PC-9 (cell line): ENCODE data around the gene PSRC1. TPM values are rescaled to one million over a fixed set of nuclear protein-coding genes. Genes with fewer than 3 reads are reported as not detected.

Experiments used
- BruUV-seq: library from RNA; stranded (reverse); fragments of 400-500 nt; replicated peaks from 2 replicates; lab custom pipeline; 2021; lab: Mats Ljungman, UMichigan
- CTCF ChIA-PET: fragments of 300-600 bp; sonication (Branson Sonifier 250); formaldehyde crosslinking; loops from one replicate; lab custom pipeline; 2022; ENCODE audit warnings: antibody characterized with exemption; lab: Charles Lee
- POLR2A ChIA-PET: fragments of 300-600 bp; sonication (Branson Sonifier 250); formaldehyde crosslinking; loops from one replicate; lab custom pipeline; 2022; ENCODE audit warnings: antibody characterized with exemption; ENCODE audit not compliant: unreplicated experiment; lab: Charles Lee
- DNase-seq, 2 experiments: peaks; one replicate each; pipeline versions ENCODE4 v3.0.0 to v3.0.0-alpha.2; 2015 to 2022; ENCODE audit warnings: mixed read lengths in 1 of 2
- H2AFZ ChIP-seq: fragments of 200-600 bp; sonication (generic); 2 replicates; pipeline ENCODE4 v1.8.1; 2017; ENCODE audit warnings: antibody characterized with exemption
- H3F3A ChIP-seq: fragments of 200-600 bp; sonication (generic); 2 replicates; pipeline ENCODE4 v1.8.1; 2017; ENCODE audit warnings: antibody characterized with exemption, mild to moderate bottlenecking, low read depth; ENCODE audit not compliant: insufficient read depth
- H3K27ac ChIP-seq: fragments of 200-600 bp; sonication (generic); 2 replicates; pipeline ENCODE4 v1.6.1; 2016; ENCODE audit warnings: mixed run types
- H3K27me3 ChIP-seq: fragments of 200-600 bp; sonication (generic); 2 replicates; pipeline ENCODE4 v1.6.1; 2016; ENCODE audit warnings: low read depth, mixed run types; ENCODE audit not compliant: insufficient read depth
- H3K36me3 ChIP-seq: fragments of 200-600 bp; sonication (generic); 2 replicates; pipeline ENCODE4 v1.6.1; 2016; ENCODE audit warnings: low read depth, mixed run types
- H3K4me1 ChIP-seq: fragments of 200-600 bp; sonication (generic); replicated peaks from 2 replicates; pipeline ENCODE4 v1.6.1; 2016; ENCODE audit warnings: mixed run types; ENCODE audit not compliant: insufficient read depth
- H3K4me2 ChIP-seq: fragments of 200-600 bp; sonication (generic); 2 replicates; pipeline ENCODE4 v1.6.1; 2017; ENCODE audit warnings: mixed run types
- H3K4me3 ChIP-seq: fragments of 200-600 bp; sonication (generic); 2 replicates; pipeline ENCODE4 v1.6.1; 2016; ENCODE audit warnings: mixed run types
- H3K79me2 ChIP-seq: fragments of 200-600 bp; sonication (generic); 2 replicates; pipeline ENCODE4 v1.6.1; 2017; ENCODE audit warnings: low read depth, mixed run types
- H3K9me2 ChIP-seq: fragments of 200-600 bp; sonication (generic); 2 replicates; pipeline ENCODE4 v1.8.1; 2017; ENCODE audit warnings: mild to moderate bottlenecking; ENCODE audit not compliant: insufficient read depth
- H3K9me3 ChIP-seq: fragments of 200-600 bp; sonication (generic); 2 replicates; pipeline ENCODE4 v1.8.1; 2016; ENCODE audit warnings: low read depth; ENCODE audit not compliant: insufficient read depth
- H4K20me1 ChIP-seq: fragments of 200-600 bp; sonication (generic); 2 replicates; pipeline ENCODE4 v1.8.1; 2017; ENCODE audit not compliant: insufficient read depth
- EZH2 ChIP-seq: fragments of 200-600 bp; sonication (generic); IDR thresholded peaks from 2 replicates; pipeline ENCODE4 v1.8.0; 2017; ENCODE audit warnings: antibody characterized with exemption, low read depth
- intact Hi-C: fragments of 100-400 bp; cut with micrococcal nuclease; formaldehyde crosslinking; loops from one replicate; pipeline ENCODE4 v1.10.0; 2022; ENCODE audit not compliant: unreplicated experiment
- total RNA-seq: library from RNA; stranded (reverse); gene quantifications from 2 replicates; pipeline ENCODE4 v1.2.3, GENCODE V29; 2021
- TF ChIP-seq, protein P1 (sequence below): fragments of 200-600 bp; sonication (generic); conservative IDR thresholded peaks from 2 replicates; pipeline ENCODE4 v1.6.1; 2017; ENCODE audit warnings: mixed run types, antibody characterized with exemption, mild to moderate bottlenecking, moderate library complexity

PSRC1 gene
- total RNA-seq, 1 experiment from 2014 or later = 26.4 TPM

DNA sequence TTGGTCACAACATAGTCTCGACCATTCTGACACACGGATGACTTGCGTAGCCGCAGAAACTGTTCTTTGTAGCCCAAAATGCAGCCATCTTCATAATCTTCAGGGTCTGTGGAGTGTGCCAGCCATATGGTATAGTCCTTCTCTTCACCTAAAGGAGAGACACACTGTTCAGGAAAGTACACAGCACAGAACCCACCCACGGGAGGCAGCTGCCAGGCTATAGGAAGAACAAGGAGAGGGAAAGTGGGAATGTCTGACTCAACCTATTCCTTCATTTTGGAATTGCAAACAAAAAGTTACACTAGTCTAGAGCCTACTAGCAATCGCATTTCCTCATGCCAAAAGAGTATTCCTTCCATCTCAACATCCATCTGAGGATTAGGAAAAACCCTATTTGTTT, 40.0 kb upstream of the PSRC1 start:
- no peak for DNase-seq
- Histone ChIP-seq H3K4me2 (no peak overlapping the region), H3K27ac (no peak overlapping the region), H3K27me3 (no peaks in the 10 kb centered on the region), H4K20me1 (no peaks in the 10 kb centered on the region), H3K36me3 (peaks cover 4% of the 10 kb centered on the region; the same call in 1 of the 2 replicates), H3K9me2 (0 out of 2 replicates have a peak, but pooled peaks cover 4% of the 10 kb centered on the region), H3K79me2 (no peaks in the 10 kb centered on the region), H2AFZ (no peak overlapping the region), H3K4me1 (no peaks in the 10 kb centered on the region), H3F3A (no peaks in the 10 kb centered on the region), H3K4me3 (no peak overlapping the region), H3K9me3 (no peaks in the 10 kb centered on the region)
- BruUV-seq = no TSS peak
- intact Hi-C loops = no loop called here
- TF ChIP-seq EZH2 = no peak
- TF ChIP-seq, protein P1, sequence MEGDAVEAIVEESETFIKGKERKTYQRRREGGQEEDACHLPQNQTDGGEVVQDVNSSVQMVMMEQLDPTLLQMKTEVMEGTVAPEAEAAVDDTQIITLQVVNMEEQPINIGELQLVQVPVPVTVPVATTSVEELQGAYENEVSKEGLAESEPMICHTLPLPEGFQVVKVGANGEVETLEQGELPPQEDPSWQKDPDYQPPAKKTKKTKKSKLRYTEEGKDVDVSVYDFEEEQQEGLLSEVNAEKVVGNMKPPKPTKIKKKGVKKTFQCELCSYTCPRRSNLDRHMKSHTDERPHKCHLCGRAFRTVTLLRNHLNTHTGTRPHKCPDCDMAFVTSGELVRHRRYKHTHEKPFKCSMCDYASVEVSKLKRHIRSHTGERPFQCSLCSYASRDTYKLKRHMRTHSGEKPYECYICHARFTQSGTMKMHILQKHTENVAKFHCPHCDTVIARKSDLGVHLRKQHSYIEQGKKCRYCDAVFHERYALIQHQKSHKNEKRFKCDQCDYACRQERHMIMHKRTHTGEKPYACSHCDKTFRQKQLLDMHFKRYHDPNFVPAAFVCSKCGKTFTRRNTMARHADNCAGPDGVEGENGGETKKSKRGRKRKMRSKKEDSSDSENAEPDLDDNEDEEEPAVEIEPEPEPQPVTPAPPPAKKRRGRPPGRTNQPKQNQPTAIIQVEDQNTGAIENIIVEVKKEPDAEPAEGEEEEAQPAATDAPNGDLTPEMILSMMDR = no peak
- ChIA-PET CTCF (no interaction called here), POLR2A (interaction anchor here (0.7 kb wide), 1 partner anchor 21 kb away, joined by 4 read pairs; no protein-coding TSS in a partner anchor)

DNA sequence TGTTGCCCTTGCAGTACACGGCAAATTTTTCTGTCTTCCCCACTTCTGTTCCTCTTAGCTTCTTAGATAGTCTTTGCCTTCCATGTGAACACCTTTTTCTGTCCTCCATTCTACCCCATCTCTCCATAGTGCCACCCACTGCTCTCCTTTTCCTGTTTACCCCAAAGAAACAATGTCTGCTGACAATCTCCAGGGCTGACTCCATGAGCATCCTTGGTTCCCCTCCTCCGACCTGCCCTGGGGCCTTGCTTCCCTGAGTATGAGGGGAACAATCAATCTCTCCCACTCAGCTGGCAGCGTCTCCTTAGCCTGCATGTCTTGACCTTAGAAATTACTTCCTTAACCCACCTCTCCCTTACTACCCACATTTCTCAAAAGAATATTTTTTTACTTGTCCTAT, 36.2 kb upstream of the PSRC1 start:
- intact Hi-C loops = no loop called here
- Histone ChIP-seq H3K27me3 (no peaks in the 10 kb centered on the region), H3K36me3 (peaks cover 4% of the 10 kb centered on the region; the same call in 1 of the 2 replicates), H3K4me2 (no peak overlapping the region), H3K27ac (no peak overlapping the region), H3K9me2 (0 out of 2 replicates have a peak, but pooled peaks cover 4% of the 10 kb centered on the region), H3K4me3 (no peak overlapping the region), H3K4me1 (no peaks in the 10 kb centered on the region), H2AFZ (no peak overlapping the region), H3F3A (no peaks in the 10 kb centered on the region), H3K79me2 (no peaks in the 10 kb centered on the region), H3K9me3 (no peaks in the 10 kb centered on the region), H4K20me1 (no peaks in the 10 kb centered on the region)
- DNase-seq = no peak
- TF ChIP-seq EZH2 = no peak
- TF ChIP-seq, protein P1 = no peak
- ChIA-PET POLR2A (no interaction called here), CTCF (no interaction called here)
- no TSS peak for BruUV-seq

DNA sequence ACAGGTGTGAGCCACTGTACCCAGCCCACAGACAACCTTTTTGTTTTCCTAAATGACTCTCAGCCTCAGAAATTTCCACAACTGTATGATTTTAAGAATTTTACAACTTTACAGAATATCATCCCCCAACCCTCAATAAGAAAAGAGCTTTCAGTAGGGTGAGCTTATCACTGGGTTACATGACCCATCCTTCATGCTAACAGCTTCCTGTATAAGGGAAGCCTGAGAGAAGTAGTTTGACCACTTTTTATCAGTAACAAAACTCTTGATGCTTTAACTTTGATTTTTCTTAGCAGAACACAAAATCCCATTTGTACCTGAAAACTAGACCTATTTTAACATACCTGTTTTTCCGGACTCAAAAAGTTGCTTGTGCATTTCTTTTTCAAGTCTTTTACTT, 33.6 kb upstream of the PSRC1 start:
- Histone ChIP-seq H2AFZ (no peak overlapping the region), H3K36me3 (no peaks in the 10 kb centered on the region), H3K9me2 (0 out of 2 replicates have a peak, but pooled peaks cover 4% of the 10 kb centered on the region), H3K4me3 (no peak overlapping the region), H3K4me2 (no peak overlapping the region), H3K79me2 (no peaks in the 10 kb centered on the region), H3F3A (no peaks in the 10 kb centered on the region), H4K20me1 (no peaks in the 10 kb centered on the region), H3K9me3 (no peaks in the 10 kb centered on the region), H3K4me1 (no peaks in the 10 kb centered on the region), H3K27ac (no peak overlapping the region), H3K27me3 (no peaks in the 10 kb centered on the region)
- TF ChIP-seq, protein P1 = no peak
- TF ChIP-seq EZH2 = no peak
- intact Hi-C loops = no loop called here
- POLR2A ChIA-PET = no interaction called here
- CTCF ChIA-PET = no interaction called here
- no peak for DNase-seq
- BruUV-seq = no TSS peak
